HG02852 (cell line): Measurements from ENCODE around the gene ANKRD63.

Source experiments
- ATAC-seq: cut with Tn5 transposase; IDR thresholded peaks from one replicate; pipeline ENCODE4 v1.9.1; 2021; ENCODE audit warnings: mild to moderate bottlenecking, moderate library complexity; ENCODE audit not compliant: unreplicated experiment

ANKRD63 gene

DNA sequence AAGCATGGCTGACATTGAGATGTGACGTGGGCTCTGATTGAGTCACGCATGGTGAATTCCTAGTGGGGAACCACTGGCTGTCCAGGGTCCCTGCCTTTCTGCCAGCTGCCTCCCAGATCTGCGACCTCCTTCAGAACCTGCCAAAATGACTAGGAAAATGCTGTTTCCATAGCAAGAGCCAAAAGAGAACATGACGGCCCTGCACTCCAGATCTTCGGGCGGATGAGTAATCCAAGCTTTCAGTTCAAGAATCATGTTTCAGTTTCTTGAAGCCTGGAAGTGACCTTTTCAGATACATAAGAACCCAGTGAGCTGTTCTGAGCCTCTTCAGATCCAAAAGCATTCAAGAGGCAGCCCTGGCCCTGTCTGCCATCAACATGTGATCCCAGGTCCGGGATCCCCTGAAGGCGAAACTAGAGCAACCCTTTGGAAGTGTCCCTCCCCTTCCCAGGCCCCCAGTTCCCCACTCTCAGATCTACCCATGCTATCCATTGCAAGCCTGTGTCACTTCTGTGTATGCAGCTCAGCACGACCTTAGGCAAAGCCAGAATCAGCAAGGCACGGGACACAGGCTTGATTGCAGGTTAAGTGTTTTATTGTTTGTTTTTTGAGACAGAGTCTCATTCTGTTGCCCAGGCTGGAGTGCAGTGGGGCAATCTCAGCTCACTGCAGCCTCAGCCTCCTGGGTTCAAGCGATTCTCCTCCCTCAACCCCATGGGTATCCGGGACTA, 19.7 kb downstream of the ANKRD63 start:
- no peak for ATAC-seq

DNA sequence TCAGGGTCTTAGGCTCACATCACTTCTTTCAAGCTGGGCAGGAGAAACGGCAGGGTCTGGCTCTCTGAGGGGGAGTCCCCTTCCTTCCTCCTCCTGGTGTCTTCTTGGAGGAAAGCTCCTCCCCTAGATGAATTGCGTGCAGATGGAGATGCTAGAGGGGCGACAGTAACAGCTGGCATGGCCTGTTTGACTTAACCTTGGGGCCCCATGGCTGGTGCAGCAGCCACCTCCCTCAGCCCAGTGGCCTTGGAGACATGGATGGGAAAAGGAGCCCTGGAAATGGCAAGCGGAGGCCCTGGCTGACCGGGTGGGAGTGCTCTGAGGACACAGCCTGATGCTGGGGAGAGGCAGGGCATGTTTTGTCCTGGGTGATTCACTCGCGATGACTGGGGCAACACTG, 23.8 kb downstream of the ANKRD63 start:
- ATAC-seq, result no peak

DNA sequence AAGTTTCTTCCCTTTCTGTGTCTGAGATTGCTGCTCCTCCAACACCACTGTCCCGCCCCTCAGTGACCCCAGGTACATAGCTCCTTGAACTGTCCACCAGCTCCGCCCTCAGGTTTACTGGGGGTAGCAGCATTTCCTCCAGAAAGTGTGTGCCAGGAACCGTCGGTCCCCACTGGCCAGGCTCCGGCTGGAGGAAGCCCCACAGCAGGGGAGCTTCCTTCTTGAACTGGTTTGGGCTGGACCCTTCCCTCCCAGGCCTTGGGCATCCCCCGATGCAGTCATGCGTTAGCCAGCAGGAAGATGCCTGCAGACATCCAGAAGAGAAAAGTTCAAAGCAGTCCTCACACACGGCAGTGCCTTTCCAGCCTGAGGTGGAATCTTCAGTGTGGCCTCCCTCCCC, 24.3 kb downstream of the ANKRD63 start:
- no peak for ATAC-seq

DNA sequence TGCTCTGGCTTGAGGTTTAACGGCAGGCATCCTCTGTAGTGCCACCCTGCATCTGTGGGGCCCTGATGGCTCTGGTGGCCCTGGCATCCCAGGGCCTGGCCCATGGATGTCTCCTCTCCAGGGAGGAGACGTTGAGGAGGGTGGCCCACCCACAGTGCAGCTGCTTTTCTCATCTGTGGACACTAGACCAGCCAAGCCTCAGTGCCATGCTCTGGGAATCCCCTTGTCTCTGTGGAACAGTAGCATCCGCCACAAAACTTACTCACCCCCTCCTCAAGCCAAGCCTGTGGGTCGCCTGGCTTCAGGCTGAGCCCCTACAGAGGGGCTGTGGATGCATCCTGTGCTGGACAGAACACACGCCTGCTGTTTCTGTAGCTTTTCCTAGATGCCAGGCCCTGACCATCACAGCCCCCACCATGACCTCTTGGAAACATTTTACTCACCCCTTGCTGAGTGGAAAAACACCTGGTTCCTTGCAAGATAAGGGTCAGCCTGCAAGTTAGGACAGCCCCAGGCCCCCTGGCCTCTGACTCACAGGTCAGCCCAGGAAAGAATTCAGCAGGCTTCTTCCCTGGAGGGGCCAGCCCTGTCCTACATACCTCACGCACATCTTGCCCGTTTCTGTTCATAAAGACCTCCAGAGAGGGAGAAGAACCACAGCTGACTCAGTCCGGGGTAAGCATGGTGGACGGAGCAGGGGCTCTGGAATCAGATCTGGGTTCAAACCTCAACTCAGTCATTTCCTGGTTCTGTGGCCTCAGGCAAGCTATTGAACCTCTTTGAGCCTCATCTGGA, 25.0 kb downstream of the ANKRD63 start:
- ATAC-seq, result no peak

DNA sequence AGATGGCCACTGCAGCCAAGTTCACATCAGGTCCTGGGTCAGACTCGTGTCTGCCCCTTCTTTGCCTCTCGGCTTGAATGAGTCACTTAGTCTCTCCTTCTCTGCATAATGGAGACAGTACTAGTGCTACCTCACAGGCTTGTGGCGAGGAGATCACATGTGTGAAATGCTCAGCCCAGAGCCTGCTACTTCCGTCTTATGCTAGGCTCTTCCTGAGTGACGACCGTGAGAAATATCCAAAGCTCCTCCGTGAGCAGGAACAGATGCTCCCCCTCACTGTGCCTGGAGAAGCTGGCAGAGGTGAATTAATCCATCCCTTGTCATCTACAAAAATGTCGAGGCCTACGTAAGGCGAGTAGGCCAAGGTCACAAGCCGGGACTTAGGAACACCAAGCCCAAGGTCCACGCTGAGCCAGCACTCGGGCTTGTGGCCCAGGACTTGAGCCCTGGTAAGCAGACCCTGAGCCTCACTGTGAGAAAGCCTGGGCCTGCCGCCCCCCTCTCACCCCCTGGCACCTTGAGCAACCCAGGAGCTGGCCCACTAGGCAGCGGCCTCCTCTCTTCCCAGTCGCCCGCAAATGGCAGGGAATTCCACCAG, 26.1 kb downstream of the ANKRD63 start:
- ATAC-seq, result no peak

DNA sequence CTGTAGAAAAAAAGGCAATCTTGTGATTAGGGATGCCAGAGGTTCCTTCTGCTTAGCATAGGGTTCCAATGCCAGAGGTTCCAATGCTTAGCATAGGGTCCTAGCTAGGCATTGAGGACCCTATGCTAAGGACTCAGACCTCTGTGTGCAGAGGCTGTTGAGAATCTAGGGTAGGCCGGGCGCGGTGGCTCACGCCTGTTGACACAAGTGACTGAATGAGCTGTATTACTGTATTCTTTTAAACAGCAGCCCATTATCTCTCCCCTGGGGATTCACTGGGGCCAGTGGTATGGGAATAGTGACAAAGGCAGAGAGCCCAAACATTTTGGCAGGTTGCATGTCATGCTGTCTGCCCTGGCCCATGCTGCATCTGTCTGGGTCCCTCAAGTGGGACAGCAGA, 27.8 kb downstream of the ANKRD63 start:
- ATAC-seq, result no peak

DNA sequence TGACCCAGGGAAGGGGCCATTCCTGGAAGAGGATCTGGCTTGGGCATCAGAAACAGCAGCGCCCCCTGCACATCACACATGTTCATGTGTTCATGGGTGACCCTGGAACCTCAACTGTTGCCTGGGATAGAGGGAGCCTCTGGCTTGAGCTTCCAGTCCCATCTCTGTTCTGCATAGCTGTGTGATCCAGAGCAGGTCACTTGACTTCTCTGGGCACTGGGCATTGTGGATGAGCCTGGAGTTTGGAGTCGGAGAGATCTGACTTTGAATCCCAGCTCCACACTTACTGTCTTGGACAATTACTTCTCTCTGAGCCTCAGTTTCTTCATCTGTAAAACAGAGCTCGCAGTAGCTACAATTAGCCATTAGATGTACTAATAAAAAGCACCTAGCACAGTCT, 28.4 kb downstream of the ANKRD63 start:
- no peak for ATAC-seq

DNA sequence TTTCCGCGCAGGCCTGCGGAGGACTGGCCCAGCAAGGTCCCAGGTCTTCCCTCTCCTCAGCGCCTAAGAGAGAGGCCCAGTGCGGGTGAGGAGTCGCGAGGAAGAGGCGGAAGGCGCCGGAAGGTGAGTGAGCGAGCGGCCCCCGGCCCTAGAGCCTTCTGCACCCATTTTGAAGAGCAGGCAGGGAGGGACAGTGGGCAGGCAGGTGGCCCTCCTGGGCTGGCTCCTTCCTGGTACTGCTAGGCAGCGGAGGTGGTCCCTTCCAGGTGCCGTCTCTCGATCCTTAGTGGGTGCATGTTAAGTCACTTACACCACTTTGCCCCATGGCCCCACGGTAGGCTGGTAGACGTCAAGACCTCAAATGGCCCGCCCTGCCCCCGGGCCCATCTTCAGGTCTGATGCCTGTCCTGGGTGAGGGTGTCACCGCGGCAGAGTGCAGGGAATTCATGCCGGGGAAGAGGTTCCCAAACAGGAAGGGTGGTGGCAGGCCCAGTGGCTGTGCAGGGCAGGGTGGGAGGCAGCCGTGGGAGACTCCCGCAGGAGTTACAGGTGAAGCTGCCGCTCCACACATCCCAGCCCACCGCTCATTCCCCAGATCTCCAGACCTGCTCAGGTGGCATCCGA, 29.6 kb downstream of the ANKRD63 start:
- ATAC-seq, result no peak

DNA sequence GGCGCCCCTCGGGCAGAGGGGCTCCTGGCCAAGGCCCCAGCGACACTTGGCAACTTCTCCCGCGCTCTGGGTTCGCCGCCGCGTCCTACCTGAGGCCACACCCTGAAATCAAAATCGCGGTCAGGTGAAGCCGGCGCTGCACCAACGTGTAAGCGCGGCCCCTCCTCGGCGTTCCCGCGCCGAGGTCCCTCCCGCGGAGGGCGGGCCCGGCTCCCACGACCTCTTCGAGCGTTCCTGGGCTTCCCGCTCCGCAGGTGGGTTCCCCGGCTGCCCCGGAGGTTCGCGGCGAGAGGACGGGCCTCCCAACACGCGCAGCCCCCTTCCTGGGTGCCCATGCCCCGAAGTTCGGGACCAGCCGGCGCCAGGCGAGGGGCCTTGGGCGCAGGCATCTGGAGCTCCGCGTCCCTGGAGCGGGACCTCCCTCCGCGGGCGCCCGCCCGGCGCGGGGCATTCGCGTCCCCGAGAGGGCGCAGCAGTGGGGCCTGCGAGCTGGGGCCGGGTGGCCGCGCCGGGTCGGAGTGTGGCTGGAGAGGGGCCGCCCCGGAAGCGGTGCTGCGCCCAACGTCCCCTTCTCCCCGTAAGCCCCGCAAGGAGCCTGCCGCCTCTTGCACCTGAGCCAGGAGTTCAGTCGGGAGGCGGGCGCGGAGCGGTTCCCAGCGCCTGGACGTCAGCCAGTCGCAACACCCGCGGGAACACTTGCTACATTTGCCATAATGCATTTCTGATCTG, 30.3 kb downstream of the ANKRD63 start:
- no peak for ATAC-seq

DNA sequence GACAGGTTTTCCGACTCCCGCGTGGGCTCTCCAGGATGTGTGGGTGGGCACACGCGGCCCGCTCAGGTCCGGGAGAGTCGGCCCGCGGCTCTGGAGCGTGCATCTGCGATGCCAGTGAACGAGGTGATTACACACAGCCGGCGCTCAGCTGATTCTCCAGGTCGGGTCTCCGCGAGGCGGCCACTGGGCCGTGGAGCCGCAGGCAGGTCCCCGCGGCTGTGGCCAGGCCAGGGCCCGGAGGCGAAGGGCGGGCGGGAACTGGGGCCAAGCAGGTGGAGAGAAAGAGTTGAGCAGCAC, 30.8 kb downstream of the ANKRD63 start:
- no peak for ATAC-seq

DNA sequence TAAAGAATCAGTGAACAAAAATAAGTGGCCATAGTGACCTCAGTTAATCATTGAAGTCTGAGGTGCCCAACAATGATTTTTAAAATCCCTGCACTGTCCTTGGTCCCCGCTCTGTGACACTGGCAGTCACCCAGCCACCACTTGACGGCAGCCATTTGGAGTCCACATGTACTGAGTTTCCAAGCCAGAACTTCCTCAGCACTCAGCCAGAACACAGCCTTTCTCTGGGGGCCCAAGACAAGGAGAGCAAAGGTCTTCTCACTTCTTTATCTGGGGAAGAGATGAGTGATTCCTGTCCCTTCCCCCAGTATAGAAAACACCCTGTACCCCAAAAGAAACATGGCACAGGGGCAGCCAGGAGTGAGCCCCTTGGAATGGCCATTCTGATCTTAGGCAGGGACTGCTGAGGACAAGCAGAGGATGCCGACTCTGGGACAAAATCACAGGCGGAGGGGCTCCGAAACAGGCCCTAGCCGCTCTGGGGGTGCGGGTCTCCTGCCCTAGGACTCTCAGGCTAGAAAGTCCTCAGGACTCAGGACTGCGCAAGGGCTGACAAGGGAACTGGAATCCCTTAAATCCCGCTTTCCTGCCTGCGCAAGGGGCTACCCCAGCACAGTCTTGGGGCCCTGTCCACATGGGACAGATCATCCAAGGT, 31.3 kb downstream of the ANKRD63 start:
- no peak for ATAC-seq

DNA sequence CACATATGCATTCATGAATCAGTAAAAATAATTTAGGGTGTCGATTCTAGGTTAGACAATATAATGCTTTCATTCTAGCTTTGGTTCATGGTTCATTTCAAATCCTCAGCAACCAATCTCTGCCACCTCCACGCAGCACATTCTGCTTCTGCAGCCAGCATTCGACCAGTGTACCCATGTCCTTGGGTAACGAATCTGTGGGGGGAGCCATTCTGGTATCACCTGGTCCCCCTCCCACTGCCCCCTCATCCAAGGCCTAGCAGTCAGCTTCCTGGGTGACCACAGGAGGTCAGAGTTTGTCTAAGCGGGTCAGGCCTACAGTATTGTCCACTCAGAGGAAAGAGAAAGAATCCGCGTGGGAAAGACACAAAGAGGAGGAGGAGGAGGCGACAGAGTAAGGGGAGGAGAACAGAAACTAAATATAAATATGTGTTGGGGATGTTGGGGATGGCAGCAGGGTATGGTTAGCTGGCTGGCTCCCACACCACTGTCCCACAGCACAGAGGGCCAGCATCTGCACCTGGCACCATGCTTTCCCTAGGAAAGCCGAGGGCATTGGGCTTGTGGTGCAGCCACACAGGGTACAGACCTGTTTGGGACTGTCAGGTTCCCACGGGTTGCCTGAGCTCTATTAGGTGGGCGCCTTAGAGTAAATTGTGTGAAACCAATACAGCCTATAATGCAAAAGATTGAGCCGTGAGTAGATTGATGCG, 31.9 kb downstream of the ANKRD63 start:
- no peak for ATAC-seq

DNA sequence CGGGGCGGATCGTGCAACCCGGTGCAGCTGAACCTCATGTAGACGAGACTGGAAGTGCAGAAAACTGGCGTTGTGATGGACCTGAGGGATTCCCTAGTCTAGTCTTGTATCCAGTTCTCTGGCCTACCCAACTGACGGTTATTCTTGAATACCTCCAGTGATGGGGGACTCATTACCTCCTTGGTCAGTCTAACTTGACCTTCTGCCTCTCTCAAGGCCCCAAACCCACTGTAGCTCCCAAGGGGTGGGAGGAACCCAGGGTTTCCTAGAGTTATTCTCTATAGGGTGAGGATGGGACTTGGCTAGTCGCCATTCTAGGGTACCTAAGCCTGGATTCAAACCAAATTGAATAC, 32.6 kb downstream of the ANKRD63 start:
- ATAC-seq, result no peak

DNA sequence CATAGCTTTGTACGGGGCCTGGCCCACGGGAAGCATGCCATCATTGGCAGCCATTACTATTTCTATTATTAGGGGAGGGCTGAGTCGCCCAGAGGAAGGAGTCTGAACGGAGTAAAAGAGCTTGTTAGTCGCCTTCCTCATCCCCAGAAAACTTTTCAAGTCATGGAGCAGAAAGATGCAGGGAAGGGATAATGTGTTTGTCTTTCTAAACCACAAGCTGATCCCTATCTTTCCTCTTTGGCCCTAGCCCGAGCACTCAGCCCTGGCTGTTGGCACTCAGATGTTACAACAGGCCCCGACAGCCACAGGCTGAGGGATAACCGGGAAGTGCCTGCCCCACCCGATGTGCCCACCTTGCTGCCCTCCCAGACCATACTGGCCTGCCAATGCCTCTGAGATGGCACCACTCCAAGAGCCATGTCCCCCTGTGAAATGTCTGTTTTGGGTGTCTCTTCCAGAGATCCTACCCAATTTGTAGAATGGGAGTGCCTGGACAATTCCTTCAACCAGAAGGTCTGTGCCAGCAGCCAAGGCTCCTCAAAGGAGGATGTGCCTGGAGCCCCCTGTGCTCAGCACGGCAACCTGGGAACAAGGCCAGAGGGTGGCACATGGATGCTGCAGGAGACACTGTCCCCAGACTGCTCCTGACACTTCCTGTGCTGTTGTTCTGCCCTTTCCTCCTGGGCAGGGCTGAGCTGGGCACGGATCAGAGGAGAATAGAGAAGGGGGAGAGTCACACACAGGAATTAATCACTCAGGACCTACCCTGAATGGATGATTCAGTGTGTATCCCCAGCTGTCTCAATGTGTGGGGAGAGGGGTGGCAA, 33.2 kb downstream of the ANKRD63 start:
- no peak for ATAC-seq

DNA sequence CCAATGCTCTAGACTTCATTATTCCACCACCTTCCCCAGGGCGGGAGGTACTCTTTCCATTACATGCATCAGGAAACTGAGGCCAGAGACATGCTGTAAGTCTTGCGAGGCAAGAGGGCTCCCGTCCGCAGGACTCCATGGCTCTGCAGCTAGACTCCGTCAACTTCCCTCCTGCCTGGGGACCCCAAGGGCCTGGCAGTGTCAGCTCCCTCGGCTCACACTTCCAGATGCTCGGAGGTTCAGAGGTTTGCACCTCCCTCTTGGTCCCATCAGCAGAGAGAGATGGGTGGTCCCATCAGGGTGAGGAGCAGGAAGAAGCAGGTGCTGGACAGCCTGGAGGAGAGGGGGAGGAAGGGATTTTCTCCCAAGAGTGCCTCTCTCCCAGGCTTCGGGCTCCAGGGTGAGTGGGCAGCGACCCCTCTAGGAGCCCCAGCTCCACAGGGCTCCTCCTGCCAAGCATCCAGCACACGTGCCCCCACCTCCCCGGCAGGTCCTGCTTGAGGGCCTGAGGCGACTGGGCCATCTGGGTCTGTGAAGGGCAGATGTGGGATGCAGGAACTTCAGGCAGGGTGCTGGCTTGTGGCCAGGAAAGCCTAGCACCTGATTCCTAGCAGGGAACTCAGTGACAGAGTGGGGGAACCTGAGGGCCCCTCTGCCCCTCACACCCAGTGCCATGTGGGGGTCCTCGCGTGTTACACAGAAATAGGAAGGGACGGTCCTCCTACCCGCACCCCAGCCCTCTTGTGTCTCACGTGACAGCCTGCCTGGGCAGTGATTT, 34.7 kb downstream of the ANKRD63 start:
- no peak for ATAC-seq

DNA sequence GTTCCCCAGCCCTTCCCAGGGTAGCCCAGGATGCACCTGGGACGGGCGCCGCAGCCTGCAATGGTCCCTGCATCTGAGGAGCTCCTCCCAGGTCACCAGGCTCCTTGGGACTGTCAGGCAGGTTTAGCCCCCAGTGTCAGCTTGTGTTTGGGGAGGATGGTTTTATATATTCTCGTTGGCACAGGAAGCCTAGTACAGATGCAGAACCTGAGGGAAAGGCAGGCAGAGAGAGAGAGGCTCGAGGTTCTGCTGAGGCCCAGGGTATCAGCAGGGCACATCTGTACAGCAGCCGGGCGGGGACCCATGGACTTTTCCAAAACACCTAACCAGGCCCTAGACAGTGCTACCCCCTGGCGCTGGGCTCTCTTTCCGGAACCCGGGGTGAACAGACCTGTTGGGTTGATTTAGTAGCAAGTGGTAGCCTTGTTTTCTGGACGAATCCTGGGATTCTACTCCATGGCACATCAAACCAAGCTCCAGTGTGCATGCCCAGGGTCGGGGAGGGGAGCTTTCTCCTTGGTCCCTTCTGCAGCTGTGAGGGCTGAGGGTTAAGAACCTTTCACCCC, 35.4 kb downstream of the ANKRD63 start:
- ATAC-seq, result no peak

DNA sequence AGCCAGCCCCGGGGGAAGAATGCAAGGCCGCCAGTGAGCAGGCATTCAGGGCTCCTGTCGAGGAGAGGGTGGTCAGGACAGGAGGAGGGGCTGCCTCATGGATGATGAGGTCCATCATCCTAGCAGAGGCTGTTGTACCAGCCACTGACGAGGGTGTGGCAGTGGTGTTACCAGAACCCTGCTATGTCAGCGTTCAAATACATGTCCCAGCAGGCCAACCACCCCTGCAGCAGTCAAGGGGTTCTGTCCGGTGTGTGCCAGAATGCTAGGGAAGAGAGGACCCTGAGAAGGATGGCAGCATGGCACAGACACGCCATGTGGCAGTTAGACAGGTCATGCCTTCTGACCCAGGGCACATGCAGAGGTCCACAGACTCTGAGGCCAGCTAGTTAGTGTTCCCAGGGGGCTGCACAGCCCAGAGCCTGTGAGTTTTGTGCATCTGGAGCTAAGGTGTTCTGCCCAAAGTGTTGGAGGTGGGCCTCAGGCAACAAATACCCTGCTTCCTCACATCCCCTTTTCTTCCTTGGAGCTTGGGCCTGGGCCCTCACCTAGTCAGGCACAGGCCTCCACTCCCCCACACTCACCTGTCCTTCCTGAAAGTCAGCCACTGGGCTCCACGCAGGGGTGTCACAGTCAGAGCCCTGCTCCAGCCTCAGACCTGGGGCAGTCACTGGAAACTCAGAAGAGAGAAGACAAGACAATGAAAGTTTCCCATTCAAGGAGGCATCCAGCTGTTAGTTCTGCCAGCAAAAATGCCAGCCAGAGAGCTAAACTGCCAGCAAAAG, 36.2 kb downstream of the ANKRD63 start:
- ATAC-seq, result no peak
